Measurements from ENCODE around the gene GCH1.

DNA sequence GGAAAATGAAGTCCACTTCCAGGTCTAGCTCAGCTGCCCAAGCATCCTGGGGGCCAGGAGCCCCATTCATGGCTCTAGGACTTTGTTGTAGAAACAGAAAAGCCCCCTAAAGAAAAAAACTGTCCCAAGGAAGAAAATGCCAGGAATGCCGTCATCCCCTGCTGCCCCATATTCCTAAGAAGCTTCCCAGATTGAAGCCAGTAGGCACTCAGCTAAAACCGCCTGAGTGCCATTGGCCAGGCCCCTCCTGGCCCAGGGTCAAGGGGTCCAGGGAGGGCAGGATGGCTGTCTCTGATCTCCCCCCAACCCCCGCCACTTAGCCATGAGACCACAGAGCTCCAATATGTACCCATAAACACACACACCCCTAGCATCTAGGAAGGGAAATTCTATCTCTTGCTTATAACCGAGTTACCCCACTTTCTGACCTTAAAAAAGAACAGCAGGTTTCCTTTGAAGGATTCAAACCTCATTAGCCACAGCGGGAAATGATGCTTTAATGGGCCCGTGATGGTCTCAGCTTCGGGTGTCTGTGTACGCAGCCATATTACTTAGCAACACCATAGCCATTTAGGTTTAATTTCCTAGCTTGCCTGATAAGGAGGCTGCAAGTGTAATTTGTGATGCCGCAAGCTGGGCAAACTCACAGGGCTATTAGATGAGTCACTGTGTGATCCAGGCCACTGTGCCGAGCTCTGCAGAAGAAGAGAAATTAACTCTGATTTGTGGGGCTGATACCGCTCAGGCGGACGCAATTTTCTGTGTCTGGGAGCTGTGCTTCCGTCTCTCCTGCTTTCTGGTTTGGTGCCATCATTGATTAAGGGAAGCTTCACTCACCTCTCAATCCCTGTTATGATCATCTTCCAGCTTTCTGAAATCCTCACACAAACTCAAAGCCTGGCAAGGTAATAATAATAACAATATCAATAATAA lies 84.2 kb downstream of the GCH1 start:
- TF ChIP-seq POLR2A (IDR thresholded peaks at IDR 0.05) (no peak), POLR2AphosphoS5 (IDR thresholded peaks at IDR 0.05) (no peak), EP300 (IDR thresholded peaks at IDR 0.05; ENCODE audit: low read depth) (no peak)
- TF ChIP-seq, protein P1, sequence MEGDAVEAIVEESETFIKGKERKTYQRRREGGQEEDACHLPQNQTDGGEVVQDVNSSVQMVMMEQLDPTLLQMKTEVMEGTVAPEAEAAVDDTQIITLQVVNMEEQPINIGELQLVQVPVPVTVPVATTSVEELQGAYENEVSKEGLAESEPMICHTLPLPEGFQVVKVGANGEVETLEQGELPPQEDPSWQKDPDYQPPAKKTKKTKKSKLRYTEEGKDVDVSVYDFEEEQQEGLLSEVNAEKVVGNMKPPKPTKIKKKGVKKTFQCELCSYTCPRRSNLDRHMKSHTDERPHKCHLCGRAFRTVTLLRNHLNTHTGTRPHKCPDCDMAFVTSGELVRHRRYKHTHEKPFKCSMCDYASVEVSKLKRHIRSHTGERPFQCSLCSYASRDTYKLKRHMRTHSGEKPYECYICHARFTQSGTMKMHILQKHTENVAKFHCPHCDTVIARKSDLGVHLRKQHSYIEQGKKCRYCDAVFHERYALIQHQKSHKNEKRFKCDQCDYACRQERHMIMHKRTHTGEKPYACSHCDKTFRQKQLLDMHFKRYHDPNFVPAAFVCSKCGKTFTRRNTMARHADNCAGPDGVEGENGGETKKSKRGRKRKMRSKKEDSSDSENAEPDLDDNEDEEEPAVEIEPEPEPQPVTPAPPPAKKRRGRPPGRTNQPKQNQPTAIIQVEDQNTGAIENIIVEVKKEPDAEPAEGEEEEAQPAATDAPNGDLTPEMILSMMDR (IDR thresholded peaks at IDR 0.05): no peak

Measured in transverse colon (tissue), 4 donors.